OCI-LY7 (cell line): ENCODE measurements around the gene GRXCR1. TPM values are rescaled to one million over a fixed set of nuclear protein-coding genes. Genes with fewer than 3 reads are reported as not detected.
A peak's percentile ranks its signal among the peaks of the same experiment; 100 is the strongest.

Source experiments
- BruUV-seq: library from RNA; stranded (reverse); fragments of 400-500 nt; replicated peaks from 2 replicates; lab custom pipeline; 2021; lab: Mats Ljungman, UMichigan
- CTCF ChIA-PET: fragments of 300-600 bp; sonication (Branson Sonifier 250); formaldehyde crosslinking; loops from one replicate; lab custom pipeline; 2022; ENCODE audit warnings: antibody characterized with exemption; ENCODE audit not compliant: unreplicated experiment; lab: Charles Lee
- POLR2A ChIA-PET: fragments of 300-600 bp; sonication (Branson Sonifier 250); formaldehyde crosslinking; loops from one replicate; lab custom pipeline; 2022; ENCODE audit warnings: antibody characterized with exemption; lab: Charles Lee
- DNase-seq: peaks from one replicate; pipeline ENCODE4 v3.0.0-alpha.2; 2015; ENCODE audit warnings: low spot score
- H2AFZ ChIP-seq: fragments of 200-600 bp; sonication (generic), shearing (Covaris generic); 2 replicates; pipeline ENCODE4 v1.6.1; 2014; ENCODE audit warnings: mild to moderate bottlenecking, antibody characterized with exemption, low read length, moderate library complexity
- H3K27ac ChIP-seq: fragments of 200-600 bp; sonication (generic); 2 replicates; pipeline ENCODE4 v1.5.1; 2014; ENCODE audit warnings: mixed run types, low read depth, mild to moderate bottlenecking, moderate library complexity, low read length, inconsistent platforms; ENCODE audit not compliant: poor library complexity, severe bottlenecking
- H3K36me3 ChIP-seq: fragments of 200-600 bp; sonication (generic); 2 replicates; pipeline ENCODE4 v1.6.1; 2014; ENCODE audit warnings: mild to moderate bottlenecking, antibody characterized with exemption, low read length, moderate library complexity, mixed read lengths; ENCODE audit not compliant: insufficient read depth
- H3K4me1 ChIP-seq: fragments of 200-600 bp; sonication (generic); 2 replicates; pipeline ENCODE4 v1.5.1; 2014; ENCODE audit warnings: mild to moderate bottlenecking, low read length; ENCODE audit not compliant: insufficient read depth, poor library complexity, severe bottlenecking
- H3K4me2 ChIP-seq: fragments of 200-600 bp; sonication (generic); 2 replicates; pipeline ENCODE4 v1.6.1; 2014; ENCODE audit warnings: mild to moderate bottlenecking, low read length
- H3K4me3 ChIP-seq: fragments of 200-600 bp; sonication (generic); 2 replicates; pipeline ENCODE4 v1.5.1; 2014; ENCODE audit warnings: mild to moderate bottlenecking, low read depth, low read length; ENCODE audit not compliant: poor library complexity, severe bottlenecking
- H3K79me2 ChIP-seq: fragments of 200-600 bp; sonication (generic); 2 replicates; pipeline ENCODE4 v1.6.1; 2016; ENCODE audit warnings: low read depth, mild to moderate bottlenecking, low read length, moderate library complexity, mixed read lengths; ENCODE audit not compliant: insufficient read depth
- H3K9me2 ChIP-seq: fragments of 200-600 bp; sonication (generic); 2 replicates; pipeline ENCODE4 v1.6.1; 2016; ENCODE audit warnings: mild to moderate bottlenecking, low read length, mixed read lengths; ENCODE audit not compliant: insufficient read depth
- H3K9me3 ChIP-seq: fragments of 200-600 bp; sonication (generic); 2 replicates; pipeline ENCODE4 v1.6.1; 2014; ENCODE audit warnings: mild to moderate bottlenecking, mixed run types, low read length, mixed read lengths
- H4K20me1 ChIP-seq: fragments of 200-600 bp; sonication (generic); 2 replicates; pipeline ENCODE4 v1.6.1; 2014; ENCODE audit warnings: mild to moderate bottlenecking, antibody characterized with exemption, low read length, moderate library complexity, mixed read lengths; ENCODE audit not compliant: insufficient read depth
- CTCF ChIP-seq: fragments of 200-600 bp; sonication (generic); conservative IDR thresholded peaks from 2 replicates; pipeline ENCODE4 v1.5.1; 2014; ENCODE audit warnings: mild to moderate bottlenecking, antibody characterized with exemption, low read length, moderate library complexity, mixed read lengths
- EZH2phosphoT487 ChIP-seq: fragments of 200-600 bp; sonication (generic); IDR thresholded peaks from 2 replicates; pipeline ENCODE4 v1.6.1; 2018; ENCODE audit warnings: low read depth, borderline replicate concordance, mild to moderate bottlenecking, mixed run types, antibody characterized with exemption, low read length, moderate library complexity, mixed read lengths
- intact Hi-C: fragments of 100-400 bp; cut with micrococcal nuclease; formaldehyde crosslinking; loops from one replicate; pipeline ENCODE4 v1.10.0; 2022; ENCODE audit not compliant: unreplicated experiment
- total RNA-seq, 2 experiments: library from RNA; depleted of rRNA in 1 of 2; stranded (reverse); fragments of >200 nt in 1 of 2; shearing (Covaris generic) in 1 of 2; gene quantifications; 2 replicates each; pipeline ENCODE4 v1.2.3, GENCODE V29; 2014 to 2022

Gene GRXCR1
- total RNA-seq, 2 experiments from 2014 or later = not detected

- ChIA-PET CTCF (no interaction called here), POLR2A (interaction anchor here (0.5 to 0.9 kb wide), 2 partner anchors 70 to 205 kb away, joined by 3 read pairs; no protein-coding TSS in a partner anchor)
- intact Hi-C loops = no loop called here
- no peak overlapping the region for H3K4me3 ChIP-seq
- H3K79me2 ChIP-seq = no peaks in the 10 kb centered on the region
- no peak overlapping the region for H3K4me2 ChIP-seq
- no peaks in the 10 kb centered on the region for H3K36me3 ChIP-seq
- H4K20me1 ChIP-seq = no peaks in the 10 kb centered on the region
- no TSS peak for BruUV-seq
- H3K27ac ChIP-seq = no peak overlapping the region
- H3K9me3 ChIP-seq = peaks cover 7% of the 10 kb centered on the region; the same call in 1 of the 2 replicates
- no peak overlapping the region for H2AFZ ChIP-seq
- TF ChIP-seq EZH2phosphoT487 = no peak
- no peak for TF ChIP-seq CTCF
- H3K4me1 ChIP-seq = no peaks in the 10 kb centered on the region
- DNase-seq = no peak
- H3K9me2 ChIP-seq = no peaks in the 10 kb centered on the region
Measured at GRCh38 chr4:42985976-42986375, 93.5 kb downstream of the GRXCR1 start.

GRCh38 chr4:42995343-42995944, 102.9 kb downstream of the GRXCR1 start:
- Histone ChIP-seq H4K20me1 (no peaks in the 10 kb centered on the region), H3K79me2 (no peaks in the 10 kb centered on the region), H3K36me3 (no peaks in the 10 kb centered on the region), H3K4me2 (no peak overlapping the region), H3K4me3 (no peak overlapping the region), H3K9me2 (no peaks in the 10 kb centered on the region), H2AFZ (no peak overlapping the region), H3K27ac (no peak overlapping the region), H3K4me1 (no peaks in the 10 kb centered on the region), H3K9me3 (no peaks in the 10 kb centered on the region)
- BruUV-seq = no TSS peak
- CTCF ChIA-PET = no interaction called here
- DNase-seq = peak; percentile 27
- intact Hi-C loops = loop anchor here (10.0 kb wide), 1 partner anchor 1629 kb away; no protein-coding TSS in a partner anchor
- POLR2A ChIA-PET = no interaction called here
- TF ChIP-seq EZH2phosphoT487 = no peak
- TF ChIP-seq CTCF = peak; percentile 95

GRCh38 chr4:43008793-43009192, 116.3 kb downstream of the GRXCR1 start:
- DNase-seq = no peak
- no peak overlapping the region for H3K27ac ChIP-seq
- no peaks in the 10 kb centered on the region for H4K20me1 ChIP-seq
- no peaks in the 10 kb centered on the region for H3K9me2 ChIP-seq
- no peaks in the 10 kb centered on the region for H3K36me3 ChIP-seq
- no peaks in the 10 kb centered on the region for H3K79me2 ChIP-seq
- no peak overlapping the region for H3K4me3 ChIP-seq
- TF ChIP-seq EZH2phosphoT487 (no peak), CTCF (no peak)
- H3K9me3 ChIP-seq = 0 out of 2 replicates have a peak, but pooled peaks cover 5% of the 10 kb centered on the region
- H2AFZ ChIP-seq = no peak overlapping the region
- POLR2A ChIA-PET = interaction anchor here (0.6 kb wide), 1 partner anchor 228 kb away, joined by 3 read pairs; no protein-coding TSS in a partner anchor
- CTCF ChIA-PET = no interaction called here
- H3K4me2 ChIP-seq = no peak overlapping the region
- intact Hi-C loops = no loop called here
- no TSS peak for BruUV-seq
- no peaks in the 10 kb centered on the region for H3K4me1 ChIP-seq
